Adrenal gland (tissue), 12 donors: Measurements from ENCODE around the gene ZCCHC7. TPM values are rescaled to one million over a fixed set of nuclear protein-coding genes. Genes with fewer than 3 reads are reported as not detected.

Source experiments
- DNase-seq, 7 donors: peaks; one replicate each; pipeline ENCODE4 v3.0.0-alpha.2; 2019 to 2020
- H3K27ac ChIP-seq, 5 donors: fragments of 200-600 bp; sonication (generic) in 4 of 5; 1 replicate in 3 of 5; 2 replicates in 2 of 5; pipeline versions ENCODE4 v1.5.1 to v1.8.0; 2016 to 2020; ENCODE audit warnings: mild to moderate bottlenecking in 1 of 5
- H3K27me3 ChIP-seq: fragments of 200-600 bp; 2 replicates; pipeline ENCODE4 v1.8.0; 2021
- H3K36me3 ChIP-seq, 2 donors: fragments of 200-600 bp; replicated peaks in 1 of 2; 1 replicate in 1 of 2; 2 replicates in 1 of 2; pipeline versions ENCODE4 v1.5.1 to v1.8.0; 2018 to 2022
- H3K4me1 ChIP-seq, 2 donors: fragments of 200-600 bp; replicated peaks in 1 of 2; 1 replicate in 1 of 2; 2 replicates in 1 of 2; pipeline versions ENCODE4 v1.5.1 to v1.8.0; 2018 to 2021
- H3K4me3 ChIP-seq, 4 donors: fragments of 200-600 bp; sonication (generic) in 3 of 4; one replicate each; pipeline ENCODE4 v1.5.1; 2016 to 2018
- H3K9me3 ChIP-seq, 3 donors: fragments of 200-600 bp; sonication (generic) in 1 of 3; replicated peaks in 1 of 3; 1 replicate in 2 of 3; 2 replicates in 1 of 3; pipeline versions ENCODE4 v1.5.1 to v1.8.0; 2016 to 2021
- POLR2A ChIP-seq, 2 donors: fragments of 450-650 bp; IDR thresholded peaks; one replicate each; pipeline ENCODE4 v1.6.1; 2017; ENCODE audit warnings: antibody characterized with exemption in 2 of 2, mild to moderate bottlenecking in 2 of 2, moderate library complexity in 1 of 2
- WGBS, 4 donors: extraction: QIAGEN DNeasy Blood & Tissue Kit in 2 of 4; methylation state at CpG; one replicate each; pipeline versions ENCODE4 v1.1.5 to v1.1.7; 2013 to 2017; 5-methylcytosine and 5-hydroxymethylcytosine counted together
- intact Hi-C, 2 donors: fragments of 100-400 bp; cut with DNase I; formaldehyde crosslinking; loops; one replicate each; pipeline versions ENCODE4 v1.14.1 to v1.15.0; 2022 to 2023
- polyA plus RNA-seq, 3 donors: library from polyadenylated mRNA; stranded (reverse); fragments of 200-250 nt in 2 of 3; fragments of 350-450 nt in 1 of 3; fragmentation: Illumina TruSeq in 1 of 3; extraction: RNeasy Lipid Tissue Mini Kit (QIAGEN cat#74804) in 1 of 3; gene quantifications; one replicate each; pipeline ENCODE4 v1.2.3, GENCODE V29; 2013 to 2014
- total RNA-seq, 9 donors: library from RNA; depleted of rRNA in 4 of 9; stranded (reverse); fragments of >200 nt in 4 of 9; fragments of 120-200 nt in 1 of 9; fragmentation: NEBNext Ultra II Directional in 1 of 9; extraction: Animal tissue kit (Norgen Biotek cat#: 25700) in 1 of 9; gene quantifications; one replicate each; pipeline versions ENCODE4 v1.1.0 to v1.2.4, GENCODE V29; 2013 to 2023
- TF ChIP-seq, protein P1 (sequence below), 6 experiments: fragments of 450-650 bp in 4 of 6; fragments of 200-600 bp in 2 of 6; sonication (generic) in 1 of 6; IDR thresholded peaks; 1 replicate in 5 of 6; 2 replicates in 1 of 6; pipeline versions ENCODE4 v1.5.1 to v1.8.0; 2016 to 2021; ENCODE audit warnings: antibody characterized with exemption in 6 of 6, mild to moderate bottlenecking in 2 of 6, moderate library complexity in 1 of 6
- donor health status: healthy with polysubstance abuse.
- donor health status: Bipolar disorder and iron deficiency.
- donor health status: DM: yes; HTN: yes; CAD: no.
- donor health status: DM: no; HTN: no; CAD: no.
- donor health status: DM: no; HTN: no; CAD: no.
- donor health status: DM: yes; HTN: yes; CAD: no.

The ZCCHC7 gene
- total and polyA plus RNA-seq, 12 donors: 6.0 to 21.3 (median 18.8) TPM

DNA sequence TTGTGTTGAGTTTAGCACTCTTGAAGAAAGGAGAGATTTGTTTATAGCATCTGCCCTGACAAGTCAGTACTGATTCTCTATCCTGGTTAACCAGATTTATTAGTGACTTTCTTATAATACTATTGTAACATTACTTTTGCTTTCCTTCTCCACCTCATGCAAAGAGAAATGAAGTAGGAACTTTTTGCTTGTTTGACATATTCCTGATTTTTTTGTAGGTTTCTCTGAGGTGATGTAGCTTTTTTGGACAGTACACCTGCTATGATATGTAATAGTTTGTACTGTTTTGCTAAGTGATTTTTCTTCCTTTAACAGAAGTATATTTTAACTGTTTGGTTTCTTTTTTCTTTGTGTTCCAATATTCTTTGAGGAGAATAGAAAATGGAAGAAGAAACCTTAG, 117.7 kb downstream of the ZCCHC7 start:
- DNase-seq: no peak
- Histone ChIP-seq H3K4me3 (no peak overlapping the region), H3K4me1 (no peaks in the 10 kb centered on the region), H3K27ac (no peak overlapping the region), H3K27me3 (no peaks in the 10 kb centered on the region), H3K9me3 (no peaks in the 10 kb centered on the region), H3K36me3 (no peaks in the 10 kb centered on the region)
- intact Hi-C loops: no loop called here
- TF ChIP-seq, protein P1, sequence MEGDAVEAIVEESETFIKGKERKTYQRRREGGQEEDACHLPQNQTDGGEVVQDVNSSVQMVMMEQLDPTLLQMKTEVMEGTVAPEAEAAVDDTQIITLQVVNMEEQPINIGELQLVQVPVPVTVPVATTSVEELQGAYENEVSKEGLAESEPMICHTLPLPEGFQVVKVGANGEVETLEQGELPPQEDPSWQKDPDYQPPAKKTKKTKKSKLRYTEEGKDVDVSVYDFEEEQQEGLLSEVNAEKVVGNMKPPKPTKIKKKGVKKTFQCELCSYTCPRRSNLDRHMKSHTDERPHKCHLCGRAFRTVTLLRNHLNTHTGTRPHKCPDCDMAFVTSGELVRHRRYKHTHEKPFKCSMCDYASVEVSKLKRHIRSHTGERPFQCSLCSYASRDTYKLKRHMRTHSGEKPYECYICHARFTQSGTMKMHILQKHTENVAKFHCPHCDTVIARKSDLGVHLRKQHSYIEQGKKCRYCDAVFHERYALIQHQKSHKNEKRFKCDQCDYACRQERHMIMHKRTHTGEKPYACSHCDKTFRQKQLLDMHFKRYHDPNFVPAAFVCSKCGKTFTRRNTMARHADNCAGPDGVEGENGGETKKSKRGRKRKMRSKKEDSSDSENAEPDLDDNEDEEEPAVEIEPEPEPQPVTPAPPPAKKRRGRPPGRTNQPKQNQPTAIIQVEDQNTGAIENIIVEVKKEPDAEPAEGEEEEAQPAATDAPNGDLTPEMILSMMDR (IDR thresholded peaks at IDR 0.05): no peak
- no peak for TF ChIP-seq POLR2A (IDR thresholded peaks at IDR 0.05)

DNA sequence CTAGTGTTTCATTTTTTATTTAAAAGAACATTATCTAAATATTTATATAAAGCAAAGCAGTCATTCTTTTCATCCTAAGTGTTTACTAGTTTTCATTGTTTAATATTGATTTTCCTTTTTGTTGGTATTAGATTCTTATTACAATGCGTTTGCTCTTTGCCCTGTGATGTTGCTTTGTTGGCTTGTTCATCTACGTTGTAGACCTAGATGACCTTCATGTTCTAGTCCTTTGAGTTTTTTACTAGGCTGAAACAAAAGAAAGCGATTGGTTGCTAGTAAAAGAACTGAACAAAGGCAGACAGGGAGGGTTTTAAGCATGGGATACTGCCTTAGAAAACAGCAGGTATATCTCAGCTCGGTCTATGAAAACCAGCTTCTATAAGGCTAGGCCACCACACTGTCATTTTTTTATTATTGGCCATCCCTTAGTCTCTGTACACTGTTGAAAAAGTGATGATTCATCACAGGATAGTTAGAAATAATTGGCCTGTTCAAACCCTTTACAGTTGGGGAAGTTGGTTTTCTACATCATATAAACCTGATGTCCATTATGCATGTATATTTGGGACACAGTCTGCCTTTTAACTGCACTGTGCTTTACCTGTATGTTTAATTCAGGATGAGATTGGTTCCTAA, 119.0 kb downstream of the ZCCHC7 start:
- Histone ChIP-seq H3K4me1 (no peaks in the 10 kb centered on the region), H3K9me3 (no peaks in the 10 kb centered on the region), H3K36me3 (no peaks in the 10 kb centered on the region), H3K27ac (no peak overlapping the region), H3K4me3 (no peak overlapping the region), H3K27me3 (no peaks in the 10 kb centered on the region)
- no peak for DNase-seq
- intact Hi-C loops: no loop called here
- WGBS, 4 donors: 84 to 91% (median 86%) methylated on average over 4 of the region's 4 CpGs
- TF ChIP-seq, protein P1 (IDR thresholded peaks at IDR 0.05): no peak
- no peak for TF ChIP-seq POLR2A (IDR thresholded peaks at IDR 0.05)

GRCh38 chr9:37239921-37240320, 119.5 kb downstream of the ZCCHC7 start:
- intact Hi-C loops: no loop called here
- H3K36me3 ChIP-seq: no peaks in the 10 kb centered on the region
- H3K4me1 ChIP-seq: no peaks in the 10 kb centered on the region
- no peaks in the 10 kb centered on the region for H3K27me3 ChIP-seq
- no peak for DNase-seq
- H3K27ac ChIP-seq: no peak overlapping the region
- no peak overlapping the region for H3K4me3 ChIP-seq
- no peak for TF ChIP-seq POLR2A (IDR thresholded peaks at IDR 0.05)
- TF ChIP-seq, protein P1 (IDR thresholded peaks at IDR 0.05): no peak
- no peaks in the 10 kb centered on the region for H3K9me3 ChIP-seq
- WGBS, 4 donors: 94 to 98% (median 95%) methylated on average over 2 of the region's 2 CpGs

- Histone ChIP-seq H3K36me3 (no peaks in the 10 kb centered on the region), H3K9me3 (no peaks in the 10 kb centered on the region), H3K27ac (no peak overlapping the region), H3K27me3 (no peaks in the 10 kb centered on the region), H3K4me3 (no peak overlapping the region), H3K4me1 (no peaks in the 10 kb centered on the region)
- no peak for DNase-seq
- intact Hi-C loops: no loop called here
- TF ChIP-seq, protein P1 (IDR thresholded peaks at IDR 0.05): no peak
- TF ChIP-seq POLR2A (IDR thresholded peaks at IDR 0.05): no peak
- WGBS, 4 donors: 74 to 85% (median 78%) methylated on average over 1 of the region's 1 CpG
Measured at GRCh38 chr9:37241340-37241739, 121.0 kb downstream of the ZCCHC7 start.
